ENCODE results near the gene PSMC5.
"Not testable (repeated sequence)": the region's sequence is repeated elsewhere in the genome, so short reads cannot be mapped to it uniquely, and the experiment has no call there.

DNA sequence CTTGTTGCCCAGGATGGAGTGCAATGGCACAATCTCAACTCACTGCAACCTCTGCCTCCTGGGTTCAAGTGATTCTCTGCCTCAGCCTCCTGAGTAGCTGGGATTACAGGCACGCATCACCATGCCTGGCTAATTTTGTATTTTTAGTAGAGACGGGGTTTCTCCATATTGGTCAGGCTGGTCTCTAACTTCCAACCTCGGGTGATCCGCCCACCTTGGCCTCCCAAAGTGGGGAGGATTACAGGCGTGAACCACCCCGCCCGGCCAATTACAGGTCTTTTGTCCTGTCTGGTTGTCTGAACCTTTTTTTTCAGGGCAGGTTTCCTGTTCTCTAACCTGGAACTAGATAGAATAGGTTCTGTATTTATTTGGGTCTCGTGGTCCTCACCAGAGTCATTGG is 29.2 kb downstream of the PSMC5 start:
- not testable (repeated sequence) for TF ChIP-seq TAF1 (conservative IDR thresholded peaks at IDR 0.05); SP1 (IDR thresholded peaks at IDR 0.05); EGR1 (IDR thresholded peaks at IDR 0.05; ENCODE audit: low read depth in 2 of 2); CTCF (IDR thresholded peaks at IDR 0.05; ENCODE audit: low read depth, low read length, missing input control); MAX (IDR thresholded peaks at IDR 0.05)
- TF ChIP-seq, protein P1, sequence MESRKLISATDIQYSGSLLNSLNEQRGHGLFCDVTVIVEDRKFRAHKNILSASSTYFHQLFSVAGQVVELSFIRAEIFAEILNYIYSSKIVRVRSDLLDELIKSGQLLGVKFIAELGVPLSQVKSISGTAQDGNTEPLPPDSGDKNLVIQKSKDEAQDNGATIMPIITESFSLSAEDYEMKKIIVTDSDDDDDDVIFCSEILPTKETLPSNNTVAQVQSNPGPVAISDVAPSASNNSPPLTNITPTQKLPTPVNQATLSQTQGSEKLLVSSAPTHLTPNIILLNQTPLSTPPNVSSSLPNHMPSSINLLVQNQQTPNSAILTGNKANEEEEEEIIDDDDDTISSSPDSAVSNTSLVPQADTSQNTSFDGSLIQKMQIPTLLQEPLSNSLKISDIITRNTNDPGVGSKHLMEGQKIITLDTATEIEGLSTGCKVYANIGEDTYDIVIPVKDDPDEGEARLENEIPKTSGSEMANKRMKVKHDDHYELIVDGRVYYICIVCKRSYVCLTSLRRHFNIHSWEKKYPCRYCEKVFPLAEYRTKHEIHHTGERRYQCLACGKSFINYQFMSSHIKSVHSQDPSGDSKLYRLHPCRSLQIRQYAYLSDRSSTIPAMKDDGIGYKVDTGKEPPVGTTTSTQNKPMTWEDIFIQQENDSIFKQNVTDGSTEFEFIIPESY (IDR thresholded peaks at IDR 0.05): not testable (repeated sequence)
